ENCODE data around the gene POU2AF1.

Gene POU2AF1

DNA sequence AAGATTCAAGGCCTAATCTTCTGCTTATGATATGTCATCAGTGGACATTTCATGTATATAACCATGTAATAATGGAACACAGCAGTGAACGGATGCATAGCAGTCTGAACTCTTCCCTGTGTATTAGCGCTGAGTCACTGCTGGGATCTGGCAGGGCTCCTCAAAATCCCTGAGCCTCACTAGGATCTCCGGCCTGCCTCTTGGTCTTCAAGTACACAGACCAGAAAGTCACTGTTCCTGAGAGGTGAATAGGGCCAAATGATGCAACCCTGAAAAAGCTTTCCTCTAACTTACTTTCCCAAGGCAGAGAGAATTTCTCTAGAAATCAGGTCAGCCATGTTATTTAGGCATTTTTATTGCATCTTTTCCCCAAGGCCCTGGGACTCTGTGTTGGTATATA, 35.0 kb downstream of the POU2AF1 start:
- TF ChIP-seq, protein P1, sequence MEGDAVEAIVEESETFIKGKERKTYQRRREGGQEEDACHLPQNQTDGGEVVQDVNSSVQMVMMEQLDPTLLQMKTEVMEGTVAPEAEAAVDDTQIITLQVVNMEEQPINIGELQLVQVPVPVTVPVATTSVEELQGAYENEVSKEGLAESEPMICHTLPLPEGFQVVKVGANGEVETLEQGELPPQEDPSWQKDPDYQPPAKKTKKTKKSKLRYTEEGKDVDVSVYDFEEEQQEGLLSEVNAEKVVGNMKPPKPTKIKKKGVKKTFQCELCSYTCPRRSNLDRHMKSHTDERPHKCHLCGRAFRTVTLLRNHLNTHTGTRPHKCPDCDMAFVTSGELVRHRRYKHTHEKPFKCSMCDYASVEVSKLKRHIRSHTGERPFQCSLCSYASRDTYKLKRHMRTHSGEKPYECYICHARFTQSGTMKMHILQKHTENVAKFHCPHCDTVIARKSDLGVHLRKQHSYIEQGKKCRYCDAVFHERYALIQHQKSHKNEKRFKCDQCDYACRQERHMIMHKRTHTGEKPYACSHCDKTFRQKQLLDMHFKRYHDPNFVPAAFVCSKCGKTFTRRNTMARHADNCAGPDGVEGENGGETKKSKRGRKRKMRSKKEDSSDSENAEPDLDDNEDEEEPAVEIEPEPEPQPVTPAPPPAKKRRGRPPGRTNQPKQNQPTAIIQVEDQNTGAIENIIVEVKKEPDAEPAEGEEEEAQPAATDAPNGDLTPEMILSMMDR (IDR thresholded peaks at IDR 0.05; ENCODE audit: borderline replicate concordance, control extremely low read depth, extremely low read depth, insufficient read depth, missing control alignments), result no peak
- in situ Hi-C loops (cut with MboI; ENCODE audit: low sequenced_read_pairs, unreplicated experiment), result no loop called here
- DNase-seq (ENCODE audit: low spot score), result no peak

DNA sequence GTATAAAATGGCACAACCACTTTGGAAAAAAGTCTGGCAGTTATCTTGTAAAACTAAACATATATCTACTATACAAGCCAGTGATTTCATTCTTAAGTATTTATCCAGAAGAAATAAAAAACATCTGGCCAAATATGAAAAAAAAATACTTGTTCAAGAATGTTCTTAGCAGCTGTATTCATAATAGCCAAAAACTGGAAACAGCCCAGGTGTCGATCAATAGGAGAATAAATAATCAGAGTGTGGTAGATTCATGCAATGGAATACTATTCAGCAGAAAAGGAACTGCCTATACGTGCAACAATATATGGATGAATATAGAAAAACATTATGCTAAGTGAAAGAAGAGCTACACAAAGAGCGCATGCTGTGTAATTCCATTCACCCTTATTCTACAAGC, 36.7 kb downstream of the POU2AF1 start:
- DNase-seq (ENCODE audit: low spot score), result no peak
- TF ChIP-seq, protein P1 (IDR thresholded peaks at IDR 0.05; ENCODE audit: borderline replicate concordance, control extremely low read depth, extremely low read depth, insufficient read depth, missing control alignments), result no peak
- in situ Hi-C loops (cut with MboI; ENCODE audit: low sequenced_read_pairs, unreplicated experiment), result no loop called here

DNA sequence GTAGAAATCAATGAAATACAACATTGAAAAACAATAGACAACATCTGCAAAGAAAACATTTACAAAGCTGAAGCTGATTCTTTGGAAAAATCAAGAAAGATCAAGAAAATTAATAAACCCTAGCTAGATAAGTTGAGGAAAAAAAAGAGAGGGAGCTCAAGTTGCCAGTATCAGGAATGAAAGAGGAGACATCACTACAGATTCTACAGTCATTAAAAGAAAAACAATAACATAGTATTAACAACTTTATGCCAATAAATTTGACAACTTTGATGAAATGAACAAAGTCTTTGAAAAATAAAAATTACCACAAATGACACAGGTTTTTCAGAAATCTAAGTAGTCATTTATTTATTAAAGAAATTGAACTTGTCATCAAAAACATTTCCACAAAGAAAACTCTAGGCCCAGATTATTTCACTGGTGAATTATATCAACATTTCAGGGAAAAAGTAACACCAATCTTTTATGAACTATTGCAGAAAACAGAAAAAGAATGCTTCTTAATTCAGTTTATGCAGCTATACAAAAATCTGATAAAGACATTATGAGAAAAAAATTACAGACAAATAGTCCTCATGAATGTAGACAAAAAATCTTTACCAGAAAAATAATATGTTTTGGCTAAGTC, 39.2 kb downstream of the POU2AF1 start:
- TF ChIP-seq, protein P1 (IDR thresholded peaks at IDR 0.05; ENCODE audit: borderline replicate concordance, control extremely low read depth, extremely low read depth, insufficient read depth, missing control alignments), result no peak
- DNase-seq (ENCODE audit: low spot score), result no peak
- in situ Hi-C loops (cut with MboI; ENCODE audit: low sequenced_read_pairs, unreplicated experiment), result no loop called here

- no peak for DNase-seq (ENCODE audit: low spot score)
- in situ Hi-C loops (cut with MboI; ENCODE audit: low sequenced_read_pairs, unreplicated experiment), result no loop called here
- TF ChIP-seq, protein P1 (IDR thresholded peaks at IDR 0.05; ENCODE audit: borderline replicate concordance, control extremely low read depth, extremely low read depth, insufficient read depth, missing control alignments), result no peak
Observed at GRCh38 chr11:111336582-111337256, 42.4 kb downstream of the POU2AF1 start.

GRCh38 chr11:111336062-111336461, 43.0 kb downstream of the POU2AF1 start:
- in situ Hi-C loops (cut with MboI; ENCODE audit: low sequenced_read_pairs, unreplicated experiment), result no loop called here
- TF ChIP-seq, protein P1 (IDR thresholded peaks at IDR 0.05; ENCODE audit: borderline replicate concordance, control extremely low read depth, extremely low read depth, insufficient read depth, missing control alignments), result no peak
- no peak for DNase-seq (ENCODE audit: low spot score)

DNA sequence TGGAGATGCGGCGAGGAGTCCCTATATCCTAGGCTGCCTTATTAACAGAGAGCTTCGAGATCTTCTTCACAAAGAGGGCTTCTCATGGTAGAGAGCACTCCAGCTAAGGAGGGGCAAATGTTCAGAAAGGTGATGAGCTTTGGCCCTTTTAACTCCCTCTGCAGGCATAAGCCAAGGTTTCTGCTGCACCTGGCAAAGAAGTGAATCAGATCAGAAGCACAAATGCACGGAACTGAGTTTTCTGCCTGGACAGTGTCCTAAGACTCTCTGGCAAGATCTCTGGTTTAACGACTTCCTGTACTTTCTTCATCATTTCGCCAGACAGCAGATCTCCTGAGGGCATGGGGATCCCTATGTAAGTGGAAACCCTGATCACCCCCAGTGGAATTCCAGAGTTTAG, 43.5 kb downstream of the POU2AF1 start:
- TF ChIP-seq, protein P1 (IDR thresholded peaks at IDR 0.05; ENCODE audit: borderline replicate concordance, control extremely low read depth, extremely low read depth, insufficient read depth, missing control alignments), result no peak
- no peak for DNase-seq (ENCODE audit: low spot score)
- in situ Hi-C loops (cut with MboI; ENCODE audit: low sequenced_read_pairs, unreplicated experiment), result no loop called here

All from GM13976 (cell line).